Measurements from ENCODE around the gene ATP6V0E1. TPM values are rescaled to one million over a fixed set of nuclear protein-coding genes. Genes with fewer than 3 reads are reported as not detected.

The ATP6V0E1 gene
- total and polyA plus RNA-seq, 2 of the 4 experiments (the other 2 are of a cell fraction) = 258 to 277 TPM

- no peak overlapping the region for H3K4ac ChIP-seq (ENCODE audit: low read depth, low read length)
- no peak overlapping the region for H2BK20ac ChIP-seq (ENCODE audit: low read depth, low read length)
- ChIA-PET CTCF (no interaction called here), POLR2A (ENCODE audit: unreplicated experiment) (no interaction called here)
- TF ChIP-seq MAFK (IDR thresholded peaks at IDR 0.05; ENCODE audit: low read depth, low read length) (no peak), CHD1 (IDR thresholded peaks at IDR 0.05; ENCODE audit: low read depth, low read length) (no peak), SMC3 (IDR thresholded peaks at IDR 0.05; ENCODE audit: low read depth, low read length) (no peak), RCOR1 (IDR thresholded peaks at IDR 0.05; ENCODE audit: insufficient replicate concordance, low read length) (no peak), MXI1 (IDR thresholded peaks at IDR 0.05; ENCODE audit: borderline replicate concordance, low read depth, low read length) (no peak), MAZ (IDR thresholded peaks at IDR 0.05; ENCODE audit: borderline replicate concordance, low read depth, low read length) (no peak), BHLHE40 (IDR thresholded peaks at IDR 0.05; ENCODE audit: low read depth, low read length) (no peak), POLR2A (IDR thresholded peaks at IDR 0.05; ENCODE audit: low read depth, low read length) (no peak), RAD21 (IDR thresholded peaks at IDR 0.05; ENCODE audit: low read length) (no peak), NFE2L2 (IDR thresholded peaks at IDR 0.05; ENCODE audit: low read depth, low read length) (no peak), RFX5 (IDR thresholded peaks at IDR 0.05; ENCODE audit: low read depth, low read length) (no peak), CEBPB (IDR thresholded peaks at IDR 0.05; ENCODE audit: low read depth, low read length) (no peak), USF2 (IDR thresholded peaks at IDR 0.05; ENCODE audit: low read depth, low read length) (no peak), FOS (IDR thresholded peaks at IDR 0.05; ENCODE audit: low read depth, low read length) (no peak)
- TF ChIP-seq, protein P1, sequence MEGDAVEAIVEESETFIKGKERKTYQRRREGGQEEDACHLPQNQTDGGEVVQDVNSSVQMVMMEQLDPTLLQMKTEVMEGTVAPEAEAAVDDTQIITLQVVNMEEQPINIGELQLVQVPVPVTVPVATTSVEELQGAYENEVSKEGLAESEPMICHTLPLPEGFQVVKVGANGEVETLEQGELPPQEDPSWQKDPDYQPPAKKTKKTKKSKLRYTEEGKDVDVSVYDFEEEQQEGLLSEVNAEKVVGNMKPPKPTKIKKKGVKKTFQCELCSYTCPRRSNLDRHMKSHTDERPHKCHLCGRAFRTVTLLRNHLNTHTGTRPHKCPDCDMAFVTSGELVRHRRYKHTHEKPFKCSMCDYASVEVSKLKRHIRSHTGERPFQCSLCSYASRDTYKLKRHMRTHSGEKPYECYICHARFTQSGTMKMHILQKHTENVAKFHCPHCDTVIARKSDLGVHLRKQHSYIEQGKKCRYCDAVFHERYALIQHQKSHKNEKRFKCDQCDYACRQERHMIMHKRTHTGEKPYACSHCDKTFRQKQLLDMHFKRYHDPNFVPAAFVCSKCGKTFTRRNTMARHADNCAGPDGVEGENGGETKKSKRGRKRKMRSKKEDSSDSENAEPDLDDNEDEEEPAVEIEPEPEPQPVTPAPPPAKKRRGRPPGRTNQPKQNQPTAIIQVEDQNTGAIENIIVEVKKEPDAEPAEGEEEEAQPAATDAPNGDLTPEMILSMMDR (conservative IDR thresholded peaks at IDR 0.05; ENCODE audit: low read depth, low read length) = no peak
- TF ChIP-seq, protein P2, sequence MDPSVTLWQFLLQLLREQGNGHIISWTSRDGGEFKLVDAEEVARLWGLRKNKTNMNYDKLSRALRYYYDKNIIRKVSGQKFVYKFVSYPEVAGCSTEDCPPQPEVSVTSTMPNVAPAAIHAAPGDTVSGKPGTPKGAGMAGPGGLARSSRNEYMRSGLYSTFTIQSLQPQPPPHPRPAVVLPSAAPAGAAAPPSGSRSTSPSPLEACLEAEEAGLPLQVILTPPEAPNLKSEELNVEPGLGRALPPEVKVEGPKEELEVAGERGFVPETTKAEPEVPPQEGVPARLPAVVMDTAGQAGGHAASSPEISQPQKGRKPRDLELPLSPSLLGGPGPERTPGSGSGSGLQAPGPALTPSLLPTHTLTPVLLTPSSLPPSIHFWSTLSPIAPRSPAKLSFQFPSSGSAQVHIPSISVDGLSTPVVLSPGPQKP (IDR thresholded peaks at IDR 0.05; ENCODE audit: borderline replicate concordance, low read depth, low read length) = no peak
- H3K23ac ChIP-seq (ENCODE audit: low read depth, low read length) = no peak overlapping the region
- H3K79me1 ChIP-seq (ENCODE audit: low read depth in 1 of 2, low read length in 2 of 2) = peaks cover 5 to 21% of the 10 kb centered on the region in 2 experiments; a peak in 2 of 4 replicates
- no TSS peak for BruUV-seq (replicated peaks)
- no peak overlapping the region for H3K4me2 ChIP-seq (ENCODE audit: low read depth, low read length)
- H3K56ac ChIP-seq (ENCODE audit: extremely low read depth, insufficient read depth, low read length) = no peak overlapping the region
- H2AK5ac ChIP-seq (ENCODE audit: low read depth, low read length) = no peak overlapping the region
- DNase-seq (no peak), ATAC-seq (ENCODE audit: low read depth) (no peak)
- H3K4me1 ChIP-seq (ENCODE audit: control insufficient read depth, insufficient read depth, low read length) = no peaks in the 10 kb centered on the region
- no peak overlapping the region for H2BK15ac ChIP-seq (ENCODE audit: low read depth, low read length)
- 80% methylated on average over 2 of the region's 3 CpGs; no CpG with 5 or more reads in 1 of the 2 experiments for WGBS, 2 experiments (ENCODE audit: extremely low coverage in 2 of 2, insufficient read length in 1 of 2)
- intact Hi-C loops (cut with micrococcal nuclease) (no loop called here), in situ Hi-C loops (cut with MboI; ENCODE audit: low sequenced_read_pairs) (no loop called here), dilution Hi-C loops (cut with HindIII; ENCODE audit: low sequenced_read_pairs, unreplicated experiment) (no loop called here)
- no peak overlapping the region for H2AK9ac ChIP-seq (replicated peaks; ENCODE audit: low read depth, low read length, poor library complexity)
- no peak overlapping the region for H2BK5ac ChIP-seq (ENCODE audit: low read depth, low read length, poor library complexity, severe bottlenecking)
- H4K20me1 ChIP-seq (ENCODE audit: insufficient read depth, low read length) = peaks cover 3% of the 10 kb centered on the region; the same call in 1 of the 2 replicates
- H3K4me3 ChIP-seq (ENCODE audit: insufficient read depth, low read depth, low read length) = no peak overlapping the region
- no peak overlapping the region for H3K18ac ChIP-seq (ENCODE audit: low read depth, low read length)
- peaks cover 5% of the 10 kb centered on the region; the same call in 1 of the 2 replicates for H3K36me3 ChIP-seq (ENCODE audit: control insufficient read depth, insufficient read depth, low read length)
- H3K27me3 ChIP-seq (ENCODE audit: control insufficient read depth, insufficient read depth, low read length) = no peaks in the 10 kb centered on the region
- H4K5ac ChIP-seq (ENCODE audit: low read depth, low read length) = no peak overlapping the region
- H4K8ac ChIP-seq (ENCODE audit: low read depth in 2 of 2, low read length in 2 of 2) = no peak overlapping the region
- H3K9me1 ChIP-seq (ENCODE audit: insufficient read depth, low read length) = no peaks in the 10 kb centered on the region
- no peaks in the 10 kb centered on the region for H3K9me3 ChIP-seq (ENCODE audit: control insufficient read depth, insufficient read depth, low read length)
- no peak overlapping the region for H3K27ac ChIP-seq (ENCODE audit: insufficient read depth, low read length)
- no peak overlapping the region for H4K91ac ChIP-seq (ENCODE audit: insufficient read depth, low read depth, low read length)
- no peak overlapping the region for H3K14ac ChIP-seq (replicated peaks; ENCODE audit: low read depth, low read length)
- H2BK120ac ChIP-seq (ENCODE audit: low read depth, low read length) = no peak overlapping the region
- no peak overlapping the region for H3K9ac ChIP-seq (ENCODE audit: low read depth, low read length)
- no peak overlapping the region for H2AFZ ChIP-seq (replicated peaks; ENCODE audit: low read length, poor library complexity)
Measured at GRCh38 chr5:173078878-173079277, 95.3 kb downstream of the ATP6V0E1 start.
